ENCODE data around the gene NELFB.

Gene NELFB

GRCh38 chr9:137268538-137269201, 13.5 kb downstream of the NELFB start:
- no peak for DNase-seq (ENCODE audit: low read depth in 3 of 3)

- no peak for DNase-seq (ENCODE audit: low read depth in 3 of 3)
Measured at GRCh38 chr9:137269231-137269772, 14.2 kb downstream of the NELFB start.

DNA sequence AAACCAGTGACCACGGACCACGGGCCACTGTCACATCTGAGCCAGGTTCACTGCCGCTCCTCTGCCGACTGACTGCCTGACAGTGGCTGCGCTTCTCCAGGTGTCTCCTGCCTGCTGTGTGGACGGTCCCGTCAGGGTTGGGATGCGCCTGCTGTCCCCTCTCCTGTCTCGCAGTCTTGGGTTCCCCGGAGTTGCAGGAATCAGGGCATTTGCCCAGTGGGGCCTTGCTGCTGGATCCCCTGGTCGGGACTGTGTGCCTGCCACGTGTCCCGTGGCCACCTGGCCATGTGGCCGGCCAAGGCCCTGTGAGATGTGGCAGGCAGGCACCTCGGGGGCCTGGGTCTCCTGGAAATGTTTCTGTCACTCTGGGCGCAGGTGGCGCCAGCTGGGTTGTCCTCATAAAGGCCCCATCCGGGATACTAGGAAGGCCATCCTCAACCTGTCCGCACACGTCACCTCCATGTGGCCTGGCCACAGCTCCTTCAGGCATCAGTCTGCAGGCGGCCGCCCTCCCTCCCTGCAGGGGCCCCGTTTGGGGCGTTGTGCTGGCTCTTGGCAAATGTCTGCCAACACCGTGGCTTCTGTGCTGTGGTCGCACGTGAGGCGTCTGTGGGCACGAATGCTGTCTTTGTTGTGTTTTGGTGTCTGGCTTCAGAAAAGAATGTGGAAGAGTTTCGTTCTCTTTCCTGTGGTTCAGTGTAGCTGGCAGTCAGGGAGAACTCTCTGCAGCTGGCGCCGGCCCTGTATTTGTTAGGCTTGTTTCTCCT, 16.0 kb downstream of the NELFB start:
- no peak for DNase-seq (ENCODE audit: low read depth in 3 of 3)

GRCh38 chr9:137271696-137272076, 16.6 kb downstream of the NELFB start:
- no peak for DNase-seq (ENCODE audit: low read depth in 3 of 3)

GRCh38 chr9:137272241-137273094, 17.3 kb downstream of the NELFB start:
- no peak for DNase-seq (ENCODE audit: low read depth in 3 of 3)

DNA sequence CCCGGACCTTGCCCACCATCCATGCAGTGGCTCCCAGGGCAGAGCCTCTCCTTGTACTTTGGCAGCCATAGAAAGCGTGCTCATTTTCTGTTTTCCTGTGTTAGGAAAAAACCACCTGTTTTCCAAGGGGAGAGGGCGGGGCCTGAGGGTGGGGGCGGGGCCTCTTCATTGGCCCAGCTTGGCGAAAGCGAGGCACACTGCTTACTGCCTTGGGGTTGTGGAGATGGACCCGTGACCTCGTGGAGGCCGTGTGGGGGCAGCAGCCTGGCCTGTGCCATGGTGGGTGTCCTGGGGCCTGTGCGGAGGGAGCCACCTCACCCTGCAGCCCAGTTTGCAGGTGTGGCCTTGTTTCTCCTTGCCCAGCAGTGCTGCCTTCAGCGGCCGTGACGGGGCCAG, 18.0 kb downstream of the NELFB start:
- DNase-seq (ENCODE audit: low read depth in 3 of 3): no peak

DNA sequence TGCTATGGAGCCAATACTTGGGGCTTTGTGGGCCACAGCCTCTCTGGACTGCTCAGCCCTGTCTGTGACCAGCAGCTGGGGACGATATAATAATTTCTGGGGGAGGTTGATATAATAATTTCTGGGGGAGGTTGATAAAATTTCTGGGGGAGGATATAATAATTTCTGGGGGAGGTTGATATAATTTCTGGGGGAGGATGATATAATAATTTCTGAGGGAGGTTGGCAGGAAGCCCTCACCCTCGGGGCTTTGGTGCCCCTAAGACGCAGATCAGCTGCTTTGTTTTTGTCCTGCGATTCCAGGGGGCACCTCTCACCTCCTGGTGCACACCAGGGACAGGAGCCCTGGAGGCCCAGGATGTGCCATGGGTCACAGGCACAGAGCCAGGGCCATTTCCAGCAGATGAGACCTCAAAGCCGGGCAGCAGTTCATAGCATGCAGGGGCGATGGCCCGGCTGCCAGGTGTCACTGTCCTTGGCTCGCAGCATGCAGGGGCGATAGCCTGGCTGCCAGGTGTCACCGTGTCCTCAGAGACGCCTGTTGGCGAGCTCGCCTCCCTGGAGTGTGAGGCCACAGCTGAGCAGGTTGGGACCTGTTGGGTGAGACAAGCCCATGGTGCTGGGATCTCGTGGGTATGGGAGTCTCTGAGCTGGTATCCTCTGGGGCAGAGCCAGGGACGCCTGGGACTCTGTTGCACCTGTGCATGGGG, 18.6 kb downstream of the NELFB start:
- no peak for DNase-seq (ENCODE audit: low read depth in 3 of 3)

GRCh38 chr9:137275203-137275587, 20.1 kb downstream of the NELFB start:
- DNase-seq (ENCODE audit: low read depth in 3 of 3): no peak

DNA sequence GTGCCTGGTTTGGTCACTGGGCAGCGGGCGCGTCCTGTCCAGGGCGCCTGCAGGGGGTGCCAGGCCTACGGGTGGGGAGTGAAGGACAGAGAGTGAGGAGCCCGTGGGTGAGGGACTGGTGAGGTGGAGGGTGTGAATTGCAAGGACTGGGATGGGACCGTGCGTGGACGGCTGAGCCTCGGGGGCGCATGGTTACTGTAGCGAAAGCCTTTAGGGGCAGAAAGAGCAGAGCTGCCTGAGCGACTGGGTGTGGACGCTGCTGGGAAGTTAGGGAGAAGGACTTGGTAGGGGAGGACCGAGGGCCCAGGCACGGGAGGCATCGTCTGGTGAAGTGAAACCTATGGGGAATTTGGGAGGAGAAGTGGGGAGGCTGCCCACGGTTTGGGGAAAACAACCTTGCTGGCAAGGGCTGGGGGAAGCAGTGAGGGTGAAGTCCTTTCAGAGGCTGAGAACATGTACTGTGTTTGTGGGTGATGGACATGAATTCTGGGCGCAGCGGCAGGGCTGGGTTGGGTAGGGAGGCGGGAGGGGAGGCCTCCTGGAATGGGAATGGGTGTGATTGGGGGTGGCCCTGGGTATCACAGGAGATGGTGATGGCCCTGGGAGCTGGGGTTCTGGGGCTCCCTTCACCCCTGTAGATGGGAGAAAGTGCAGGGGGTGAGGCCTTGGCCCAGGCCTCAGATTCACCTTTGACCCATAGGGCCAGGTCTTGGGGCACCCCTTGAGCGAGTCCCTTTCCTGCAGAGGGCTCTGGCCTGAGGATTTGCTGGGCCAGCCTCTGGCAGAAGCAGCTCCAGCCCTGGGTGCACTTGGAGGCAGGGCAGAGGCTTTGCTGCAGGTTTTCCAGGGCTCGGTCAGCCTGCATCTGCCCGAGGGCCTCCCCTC, 20.7 kb downstream of the NELFB start:
- no peak for DNase-seq (ENCODE audit: low read depth in 3 of 3)

DNA sequence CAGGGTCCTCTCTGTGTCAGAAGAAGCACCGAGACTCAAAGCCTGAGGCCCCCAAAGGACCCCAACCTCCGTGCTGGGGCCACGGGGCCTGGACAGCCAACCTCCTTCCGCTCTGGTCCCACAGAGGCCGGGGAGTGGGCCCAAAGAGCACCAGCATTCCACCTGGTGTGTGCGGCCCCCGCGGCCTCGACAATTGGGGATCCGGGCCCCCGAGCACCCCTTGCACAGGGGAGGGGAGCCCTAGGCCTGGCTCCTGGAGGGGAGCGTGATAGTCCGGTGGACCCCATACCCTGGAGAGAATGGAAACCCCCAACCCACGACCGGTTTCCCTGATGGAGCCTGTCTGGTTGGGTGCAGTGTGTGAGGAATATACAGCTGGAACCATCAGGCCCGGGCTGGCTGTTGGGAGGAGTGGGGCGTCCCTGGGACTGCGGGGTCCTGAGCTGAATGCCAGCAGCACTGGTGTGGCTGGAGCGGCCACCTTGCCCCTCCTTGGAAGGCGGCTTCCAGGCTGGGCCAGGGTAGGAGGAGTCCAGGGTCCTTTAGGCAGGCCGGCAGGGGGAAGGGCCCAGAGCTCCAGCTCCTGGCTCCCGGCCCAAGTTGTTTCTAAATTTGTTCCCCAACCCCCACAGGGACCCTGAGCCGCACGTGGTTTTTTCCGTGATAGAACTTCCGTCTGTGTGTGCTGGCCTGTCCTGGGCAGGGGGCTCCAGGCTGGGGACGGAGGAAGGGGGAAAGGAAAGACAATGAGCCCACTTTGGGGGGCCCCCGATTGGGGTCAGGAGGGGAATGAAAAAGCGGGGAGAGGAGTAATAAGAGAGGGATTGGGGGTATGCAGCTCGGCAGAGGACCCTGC, 21.6 kb downstream of the NELFB start:
- DNase-seq (ENCODE audit: low read depth in 3 of 3): no peak

- no peak for DNase-seq (ENCODE audit: low read depth in 3 of 3)
Measured at GRCh38 chr9:137277329-137278041, 22.4 kb downstream of the NELFB start, which contains the start of gene TOR4A. Gene TOR4A (plus strand): TSS chr9:137277726. CDS start chr9:137278690, 964 bp downstream.

GRCh38 chr9:137278061-137278701, 23.1 kb downstream of the NELFB start:
- no peak for DNase-seq (ENCODE audit: low read depth in 3 of 3)

DNA sequence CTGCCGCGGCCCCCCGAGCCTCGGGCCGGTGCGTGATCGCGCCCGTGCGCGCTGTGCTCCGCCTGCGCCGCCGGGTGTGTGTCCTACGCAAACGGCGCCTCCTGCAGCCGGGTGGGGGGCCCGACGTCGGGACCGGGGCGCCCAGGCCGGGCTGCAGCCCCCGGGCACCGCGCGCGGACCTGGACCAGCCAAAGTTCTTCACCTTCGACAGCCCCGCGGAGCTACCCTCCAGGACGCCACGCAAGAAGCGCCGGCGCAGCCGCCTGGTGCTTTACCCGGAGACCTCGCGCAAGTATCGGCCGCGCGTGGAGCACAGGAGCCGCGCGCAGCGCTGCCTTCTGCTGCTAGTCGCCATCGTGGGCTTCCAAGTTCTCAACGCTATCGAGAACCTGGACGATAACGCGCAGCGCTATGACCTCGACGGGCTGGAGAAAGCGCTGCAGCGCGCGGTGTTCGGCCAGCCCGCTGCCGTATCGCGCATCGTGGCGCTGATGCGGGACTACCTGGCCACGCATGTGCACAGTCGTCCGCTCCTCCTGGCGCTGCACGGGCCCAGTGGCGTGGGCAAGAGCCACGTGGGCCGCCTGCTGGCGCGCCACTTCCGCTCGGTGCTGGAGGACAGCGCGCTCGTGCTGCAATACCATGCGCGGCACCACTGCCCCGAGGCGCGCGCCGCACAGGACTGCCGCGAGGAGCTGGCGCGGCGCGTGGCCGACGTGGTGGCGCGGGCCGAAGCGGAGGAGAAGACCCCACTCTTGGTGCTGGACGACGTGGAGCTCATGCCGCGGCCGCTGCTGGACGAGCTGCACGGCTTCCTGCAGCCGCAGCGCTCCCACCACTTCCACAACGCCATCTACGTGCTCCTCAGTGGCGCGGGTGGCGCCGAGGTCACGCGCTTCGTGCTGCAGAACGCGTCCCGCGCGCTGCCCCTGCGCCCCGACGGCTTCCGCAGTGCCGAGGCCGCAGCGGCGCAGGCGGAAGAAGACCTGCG, 23.9 kb downstream of the NELFB start:
- no peak for DNase-seq (ENCODE audit: low read depth in 3 of 3)

DNA sequence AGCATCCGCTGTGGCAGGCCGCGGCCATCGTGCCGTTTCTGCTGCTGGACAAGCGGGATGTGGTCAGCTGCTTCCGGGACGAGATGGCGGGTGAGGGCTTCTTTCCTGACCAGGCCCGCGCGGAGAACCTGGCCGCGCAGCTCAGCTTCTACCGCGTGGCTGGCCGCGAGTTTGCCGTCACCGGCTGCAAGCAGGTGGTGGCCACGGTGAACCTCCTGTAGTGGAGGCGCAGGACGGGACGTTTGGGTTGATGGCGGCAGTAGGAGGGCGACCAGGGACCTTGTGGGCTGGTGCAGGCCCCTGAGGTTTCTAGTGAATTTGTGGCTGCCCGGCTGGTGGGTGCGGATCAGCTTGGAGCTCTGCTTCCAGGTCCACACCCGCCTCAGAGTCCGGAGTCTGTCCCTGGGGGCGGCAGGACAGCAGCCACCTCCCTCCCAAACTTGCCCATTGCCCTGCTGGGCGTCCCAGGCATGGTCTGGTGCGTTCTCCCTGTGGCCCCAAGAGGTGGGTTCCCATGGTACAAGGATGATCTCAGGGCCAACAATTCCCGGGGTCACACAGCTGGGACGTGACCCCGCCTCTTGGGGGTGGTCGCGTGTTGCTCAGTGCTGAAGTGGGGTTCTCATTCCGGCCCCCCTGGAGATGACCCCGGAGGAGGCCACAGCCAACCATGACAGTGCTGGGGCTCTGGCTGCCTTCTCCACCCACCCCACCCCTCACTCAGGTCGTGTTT, 24.8 kb downstream of the NELFB start:
- DNase-seq (ENCODE audit: low read depth in 3 of 3): no peak

- no peak for DNase-seq (ENCODE audit: low read depth in 3 of 3)
Measured at GRCh38 chr9:137280474-137281344, 25.6 kb downstream of the NELFB start.
